Measurements from ENCODE around the gene RBM42. TPM values are rescaled to one million over a fixed set of nuclear protein-coding genes. Genes with fewer than 3 reads are reported as not detected.
"Not testable (repeated sequence)": the region's sequence is repeated elsewhere in the genome, so short reads cannot be mapped to it uniquely, and the experiment has no call there.

RBM42 gene
- total RNA-seq, 1 donor from 2014 or later: 76.0 TPM

DNA sequence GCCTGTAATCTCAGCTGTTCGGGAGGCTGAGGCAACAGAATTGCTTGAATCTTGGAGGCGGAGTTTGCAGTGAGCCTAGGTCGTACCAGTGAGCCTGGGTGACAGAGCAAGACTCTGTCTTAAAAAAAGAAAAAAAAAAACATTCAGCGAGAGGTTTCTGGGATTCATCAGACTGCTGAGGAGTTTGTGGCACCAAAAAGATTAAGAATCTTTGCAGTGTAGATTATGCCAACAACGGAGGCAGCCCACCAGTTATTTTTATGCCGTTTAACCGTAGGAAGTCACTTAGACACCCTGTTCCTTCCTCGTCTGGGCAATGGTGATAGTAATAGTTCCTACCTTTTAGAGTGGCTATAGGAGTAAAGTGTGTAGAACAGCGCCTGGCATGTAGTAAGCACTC is 21.7 kb downstream of the RBM42 start:
- no peak overlapping the region for H3K27ac Mint-ChIP-seq
- no peak for DNase-seq (ENCODE audit: low spot score, unreplicated experiment)
- TF ChIP-seq, protein P1, sequence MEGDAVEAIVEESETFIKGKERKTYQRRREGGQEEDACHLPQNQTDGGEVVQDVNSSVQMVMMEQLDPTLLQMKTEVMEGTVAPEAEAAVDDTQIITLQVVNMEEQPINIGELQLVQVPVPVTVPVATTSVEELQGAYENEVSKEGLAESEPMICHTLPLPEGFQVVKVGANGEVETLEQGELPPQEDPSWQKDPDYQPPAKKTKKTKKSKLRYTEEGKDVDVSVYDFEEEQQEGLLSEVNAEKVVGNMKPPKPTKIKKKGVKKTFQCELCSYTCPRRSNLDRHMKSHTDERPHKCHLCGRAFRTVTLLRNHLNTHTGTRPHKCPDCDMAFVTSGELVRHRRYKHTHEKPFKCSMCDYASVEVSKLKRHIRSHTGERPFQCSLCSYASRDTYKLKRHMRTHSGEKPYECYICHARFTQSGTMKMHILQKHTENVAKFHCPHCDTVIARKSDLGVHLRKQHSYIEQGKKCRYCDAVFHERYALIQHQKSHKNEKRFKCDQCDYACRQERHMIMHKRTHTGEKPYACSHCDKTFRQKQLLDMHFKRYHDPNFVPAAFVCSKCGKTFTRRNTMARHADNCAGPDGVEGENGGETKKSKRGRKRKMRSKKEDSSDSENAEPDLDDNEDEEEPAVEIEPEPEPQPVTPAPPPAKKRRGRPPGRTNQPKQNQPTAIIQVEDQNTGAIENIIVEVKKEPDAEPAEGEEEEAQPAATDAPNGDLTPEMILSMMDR (IDR thresholded peaks at IDR 0.05; ENCODE audit: unreplicated experiment): no peak
- no peaks in the 10 kb centered on the region for H3K9me3 Mint-ChIP-seq (ENCODE audit: low read depth)
- peaks cover 6% of the 10 kb centered on the region for H3K27me3 Mint-ChIP-seq
- peaks cover 7% of the 10 kb centered on the region for H3K36me3 Mint-ChIP-seq (ENCODE audit: insufficient read depth)
- no peak overlapping the region for H3K4me3 Mint-ChIP-seq (ENCODE audit: low read depth)
- peaks cover 7% of the 10 kb centered on the region for H3K4me1 Mint-ChIP-seq (ENCODE audit: low read depth)

GRCh38 chr19:35654828-35655227 is 26.0 kb downstream of the RBM42 start:
- not testable (repeated sequence) for H3K9me3 Mint-ChIP-seq (ENCODE audit: low read depth); DNase-seq (ENCODE audit: low spot score, unreplicated experiment); H3K4me3 Mint-ChIP-seq (ENCODE audit: low read depth); H3K27me3 Mint-ChIP-seq; H3K27ac Mint-ChIP-seq; H3K4me1 Mint-ChIP-seq (ENCODE audit: low read depth)
- peaks cover 27% of the 10 kb centered on the region for H3K36me3 Mint-ChIP-seq (ENCODE audit: insufficient read depth)

DNA sequence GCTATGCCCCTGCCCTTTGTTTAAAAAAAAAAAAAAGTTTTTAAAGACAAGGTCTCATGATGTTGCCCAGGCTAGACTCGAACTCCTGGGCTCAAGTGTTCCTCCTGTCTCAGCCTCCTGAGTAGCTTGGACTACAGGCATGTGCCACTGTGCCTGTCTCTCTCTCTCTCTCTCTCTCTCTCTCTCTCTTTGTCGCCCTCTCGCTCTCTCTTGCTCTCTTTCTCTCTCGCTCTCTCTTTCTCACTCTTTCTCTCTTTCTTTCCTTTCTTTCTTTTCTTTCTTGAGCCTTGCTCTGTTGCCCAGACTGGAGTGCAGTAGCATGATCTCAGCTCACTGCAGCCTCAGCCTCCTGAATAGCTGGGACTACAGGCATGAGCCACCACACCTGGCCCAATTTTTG is 26.8 kb downstream of the RBM42 start:
- Mint-ChIP-seq H3K27ac (no peak overlapping the region), H3K9me3 (ENCODE audit: low read depth) (no peaks in the 10 kb centered on the region), H3K4me1 (ENCODE audit: low read depth) (no peaks in the 10 kb centered on the region), H3K4me3 (ENCODE audit: low read depth) (no peak overlapping the region), H3K27me3 (no peaks in the 10 kb centered on the region), H3K36me3 (ENCODE audit: insufficient read depth) (peaks cover 28% of the 10 kb centered on the region)
- no peak for DNase-seq (ENCODE audit: low spot score, unreplicated experiment)
- TF ChIP-seq, protein P1 (IDR thresholded peaks at IDR 0.05; ENCODE audit: unreplicated experiment): no peak

- TF ChIP-seq, protein P1 (IDR thresholded peaks at IDR 0.05; ENCODE audit: unreplicated experiment): no peak
- Mint-ChIP-seq H3K9me3 (ENCODE audit: low read depth) (no peaks in the 10 kb centered on the region), H3K27me3 (no peaks in the 10 kb centered on the region), H3K36me3 (ENCODE audit: insufficient read depth) (peaks cover 32% of the 10 kb centered on the region), H3K27ac (no peak overlapping the region), H3K4me1 (ENCODE audit: low read depth) (no peaks in the 10 kb centered on the region), H3K4me3 (ENCODE audit: low read depth) (no peak overlapping the region)
- DNase-seq (ENCODE audit: low spot score, unreplicated experiment): no peak
Measured at GRCh38 chr19:35656700-35657099, 27.9 kb downstream of the RBM42 start.

- TF ChIP-seq, protein P1 (IDR thresholded peaks at IDR 0.05; ENCODE audit: unreplicated experiment): no peak
- peaks cover 38% of the 10 kb centered on the region for H3K36me3 Mint-ChIP-seq (ENCODE audit: insufficient read depth)
- H3K4me1 Mint-ChIP-seq (ENCODE audit: low read depth): no peaks in the 10 kb centered on the region
- no peak overlapping the region for H3K4me3 Mint-ChIP-seq (ENCODE audit: low read depth)
- H3K27ac Mint-ChIP-seq: no peak overlapping the region
- DNase-seq (ENCODE audit: low spot score, unreplicated experiment): no peak
- H3K9me3 Mint-ChIP-seq (ENCODE audit: low read depth): no peaks in the 10 kb centered on the region
- no peaks in the 10 kb centered on the region for H3K27me3 Mint-ChIP-seq
Measured at GRCh38 chr19:35657904-35658700, 29.3 kb downstream of the RBM42 start.

- H3K9me3 Mint-ChIP-seq (ENCODE audit: low read depth): no peaks in the 10 kb centered on the region
- H3K4me1 Mint-ChIP-seq (ENCODE audit: low read depth): peaks cover 3% of the 10 kb centered on the region
Measured at GRCh38 chr19:35661995-35662340, 33.1 kb downstream of the RBM42 start.

More at GRCh38 chr19:35661995-35662340, 33.1 kb downstream of the RBM42 start:
- peaks cover 28% of the 10 kb centered on the region for H3K36me3 Mint-ChIP-seq (ENCODE audit: insufficient read depth)
- TF ChIP-seq, protein P1 (IDR thresholded peaks at IDR 0.05; ENCODE audit: unreplicated experiment): no peak
- no peak overlapping the region for H3K4me3 Mint-ChIP-seq (ENCODE audit: low read depth)
- no peak for DNase-seq (ENCODE audit: low spot score, unreplicated experiment)
- no peaks in the 10 kb centered on the region for H3K27me3 Mint-ChIP-seq
- H3K27ac Mint-ChIP-seq: no peak overlapping the region
